OCI-LY1 (cell line): ENCODE measurements around the gene NKD1.

Experiments used
- H2AFZ ChIP-seq: fragments of 200-600 bp; sonication (generic), shearing (Covaris generic); 2 replicates; pipeline ENCODE4 v1.6.0; 2014; ENCODE audit warnings: antibody characterized with exemption, mild to moderate bottlenecking, low read length
- H3F3A ChIP-seq: fragments of 200-600 bp; sonication (generic), shearing (Covaris generic); 2 replicates; pipeline ENCODE4 v1.6.0; 2014; ENCODE audit warnings: mild to moderate bottlenecking, antibody characterized with exemption, low read length, moderate library complexity; ENCODE audit not compliant: insufficient read depth
- H3K27ac ChIP-seq: fragments of 200-600 bp; sonication (generic); 2 replicates; pipeline ENCODE4 v1.5.1; 2014; ENCODE audit warnings: low read length, mixed run types, mild to moderate bottlenecking, low read depth; ENCODE audit not compliant: poor library complexity, severe bottlenecking
- H3K27me3 ChIP-seq: fragments of 200-600 bp; sonication (generic); 2 replicates; pipeline ENCODE4 v1.6.0; 2014; ENCODE audit warnings: antibody characterized with exemption, mild to moderate bottlenecking, low read length, moderate library complexity; ENCODE audit not compliant: insufficient read depth
- H3K36me3 ChIP-seq: fragments of 200-600 bp; sonication (generic); 2 replicates; pipeline ENCODE4 v1.6.1; 2014; ENCODE audit warnings: mild to moderate bottlenecking, antibody characterized with exemption, low read length, moderate library complexity, mixed read lengths; ENCODE audit not compliant: insufficient read depth
- H3K4me1 ChIP-seq: fragments of 200-600 bp; sonication (generic); 2 replicates; pipeline ENCODE4 v1.5.1; 2014; ENCODE audit warnings: mild to moderate bottlenecking, low read length, moderate library complexity; ENCODE audit not compliant: insufficient read depth, severe bottlenecking
- H3K4me2 ChIP-seq: fragments of 200-600 bp; sonication (generic), shearing (Covaris generic); 2 replicates; pipeline ENCODE4 v1.6.1; 2014; ENCODE audit warnings: low read length
- H3K4me3 ChIP-seq: fragments of 200-600 bp; sonication (generic); 2 replicates; pipeline ENCODE4 v1.5.1; 2014; ENCODE audit warnings: low read length, low read depth, mild to moderate bottlenecking, mixed read lengths; ENCODE audit not compliant: poor library complexity, severe bottlenecking
- H3K79me2 ChIP-seq: fragments of 200-600 bp; shearing (Covaris generic); 2 replicates; pipeline ENCODE4 v1.6.1; 2016; ENCODE audit warnings: mixed run types, low read length, mixed read lengths; ENCODE audit not compliant: insufficient read depth
- H3K9ac ChIP-seq: fragments of 200-600 bp; sonication (generic), shearing (Covaris generic); 2 replicates; pipeline ENCODE4 v1.6.1; 2014; ENCODE audit warnings: mild to moderate bottlenecking, low read length, mixed read lengths
- H3K9me2 ChIP-seq: fragments of 200-600 bp; sonication (generic), shearing (Covaris generic); 2 replicates; pipeline ENCODE4 v1.6.1; 2014; ENCODE audit warnings: low read depth, mild to moderate bottlenecking, low read length, mixed read lengths
- H3K9me3 ChIP-seq: fragments of 200-600 bp; shearing (Covaris generic); 2 replicates; pipeline ENCODE4 v1.6.1; 2014; ENCODE audit warnings: low read length, mixed read lengths
- H4K20me1 ChIP-seq: fragments of 200-600 bp; sonication (generic), shearing (Covaris generic); 2 replicates; pipeline ENCODE4 v1.6.0; 2016; ENCODE audit warnings: mild to moderate bottlenecking, low read length; ENCODE audit not compliant: insufficient read depth
- CTCF ChIP-seq: fragments of 200-600 bp; sonication (generic), shearing (Covaris generic); IDR thresholded peaks from 2 replicates; pipeline ENCODE4 v1.5.1; 2017; ENCODE audit warnings: mild to moderate bottlenecking, antibody characterized with exemption, low read length, moderate library complexity, mixed read lengths
- EZH2 ChIP-seq: fragments of 200-600 bp; sonication (generic), shearing (Covaris generic); IDR thresholded peaks from 2 replicates; pipeline ENCODE4 v1.8.0; 2017; ENCODE audit warnings: borderline replicate concordance, mixed run types, mild to moderate bottlenecking, antibody characterized with exemption, low read length, moderate library complexity, mixed read lengths

Gene NKD1

GRCh38 chr16:50676684-50677225, 128.6 kb downstream of the NKD1 start:
- H4K20me1 ChIP-seq: no peaks in the 10 kb centered on the region
- no peak overlapping the region for H3K4me3 ChIP-seq
- H3K4me2 ChIP-seq: no peak overlapping the region

GRCh38 chr16:50677351-50677750, 129.2 kb downstream of the NKD1 start:
- Histone ChIP-seq H4K20me1 (no peaks in the 10 kb centered on the region), H3K4me2 (no peak overlapping the region), H3K9ac (no peak overlapping the region), H3K4me1 (peaks cover 22% of the 10 kb centered on the region), H3K27me3 (no peaks in the 10 kb centered on the region), H3K36me3 (peaks cover 35% of the 10 kb centered on the region), H3K27ac (no peak overlapping the region), H3F3A (no peaks in the 10 kb centered on the region), H3K79me2 (no peaks in the 10 kb centered on the region), H3K9me2 (no peaks in the 10 kb centered on the region), H2AFZ (no peak overlapping the region), H3K9me3 (peaks cover 2% of the 10 kb centered on the region; the same call in 1 of the 2 replicates), H3K4me3 (no peak overlapping the region)
- TF ChIP-seq EZH2 (no peak), CTCF (peak; percentile 54)

More at GRCh38 chr16:50676684-50677225, 128.6 kb downstream of the NKD1 start:
- Histone ChIP-seq H3K9me3 (peaks cover 8% of the 10 kb centered on the region), H3K36me3 (peaks cover 40% of the 10 kb centered on the region), H3K27ac (no peak overlapping the region), H3K9ac (no peak overlapping the region), H3K9me2 (no peaks in the 10 kb centered on the region), H3K79me2 (no peaks in the 10 kb centered on the region), H3F3A (no peaks in the 10 kb centered on the region), H3K27me3 (no peaks in the 10 kb centered on the region), H2AFZ (no peak overlapping the region), H3K4me1 (peaks cover 21% of the 10 kb centered on the region)
- TF ChIP-seq CTCF: no peak
- TF ChIP-seq EZH2: no peak

GRCh38 chr16:50678531-50678930, 130.3 kb downstream of the NKD1 start:
- Histone ChIP-seq H3K4me1 (peaks cover 24% of the 10 kb centered on the region), H3F3A (no peaks in the 10 kb centered on the region), H3K79me2 (no peaks in the 10 kb centered on the region), H3K4me2 (no peak overlapping the region), H4K20me1 (no peaks in the 10 kb centered on the region), H2AFZ (no peak overlapping the region), H3K9ac (no peak overlapping the region), H3K4me3 (no peak overlapping the region), H3K9me3 (no peaks in the 10 kb centered on the region; the same call in 1 of the 2 replicates), H3K27ac (no peak overlapping the region), H3K27me3 (no peaks in the 10 kb centered on the region), H3K36me3 (peaks cover 23% of the 10 kb centered on the region), H3K9me2 (no peaks in the 10 kb centered on the region)
- TF ChIP-seq EZH2: no peak
- TF ChIP-seq CTCF: no peak
